Measurements from ENCODE around the gene CPNE8. TPM values are rescaled to one million over a fixed set of nuclear protein-coding genes. Genes with fewer than 3 reads are reported as not detected.

Gene CPNE8
- total and polyA plus RNA-seq, 2 donors (not counting 1 experiment from before 2014, with no cell fraction given) = 1.5 to 1.6 TPM

DNA sequence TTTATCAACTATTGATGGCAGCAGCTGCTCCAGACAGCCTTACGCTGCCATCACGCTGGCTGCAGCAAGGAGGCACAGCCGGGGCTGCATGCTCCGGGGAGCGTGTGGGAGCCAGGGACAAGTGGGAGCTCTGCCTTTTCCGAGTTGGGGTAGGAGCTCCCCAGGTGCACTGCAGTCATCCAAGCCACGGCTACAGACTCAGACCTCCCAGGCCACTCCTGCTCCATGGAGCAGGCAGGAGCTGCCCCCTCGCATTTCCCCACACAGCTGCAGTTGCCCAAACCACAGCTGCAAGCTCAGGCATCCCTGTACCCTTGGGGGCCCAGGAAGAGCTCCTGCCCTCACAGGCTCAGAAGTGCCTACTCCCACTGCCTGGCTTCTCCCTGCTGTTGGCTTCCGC lies 184.7 kb downstream of the CPNE8 start:
- POLR2A ChIA-PET = no interaction called here

GRCh38 chr12:38713294-38713693 lies 192.1 kb downstream of the CPNE8 start:
- H3K4me3 ChIP-seq (ENCODE audit: control extremely low read depth in 1 of 5, extremely low read depth in 1 of 5, insufficient read depth in 1 of 5, low read depth in 2 of 5, low read length in 4 of 5) = no peak overlapping the region
- H3K36me3 ChIP-seq (replicated peaks in 1 of 2; ENCODE audit: control extremely low read depth in 1 of 2, control insufficient read depth in 1 of 2, extremely low read depth in 1 of 2, insufficient read depth in 2 of 2, low read length in 1 of 2) = no peaks in the 10 kb centered on the region
- no peaks in the 10 kb centered on the region for H3K27me3 Mint-ChIP-seq
- TF ChIP-seq CTCF (IDR thresholded peaks at IDR 0.05) = no peak
- no peak for TF ChIP-seq EZH2 (IDR thresholded peaks at IDR 0.05; ENCODE audit: borderline replicate concordance, insufficient read depth, low read depth, low read length, poor library complexity, severe bottlenecking)
- no peaks in the 10 kb centered on the region for H3K4me1 ChIP-seq (ENCODE audit: control insufficient read depth in 2 of 2, insufficient read depth in 2 of 2, low read length in 2 of 2)
- DNase-seq (no peak), ATAC-seq (ENCODE audit: low read depth) (no peak)
- H3K27ac Mint-ChIP-seq = no peak overlapping the region
- no peak overlapping the region for H3K4me3 Mint-ChIP-seq
- H2AFZ ChIP-seq (ENCODE audit: insufficient read depth, low read depth, low read length, poor library complexity, severe bottlenecking) = no peak overlapping the region
- no peaks in the 10 kb centered on the region for H3K9me3 ChIP-seq (ENCODE audit: control extremely low read depth in 1 of 3, control insufficient read depth in 2 of 3, insufficient read depth in 1 of 3, low read length in 2 of 3)
- no peaks in the 10 kb centered on the region for H3K79me2 ChIP-seq (ENCODE audit: control insufficient read depth, insufficient read depth, low read length)
- no CpG with 5 or more reads among the region's 6 CpGs for WGBS (ENCODE audit: insufficient coverage)
- H3K27me3 ChIP-seq (replicated peaks in 1 of 4; ENCODE audit: control extremely low read depth in 1 of 4, control insufficient read depth in 3 of 4, insufficient read depth in 4 of 4, low read length in 3 of 4) = no peaks in the 10 kb centered on the region
- H3K9ac ChIP-seq (ENCODE audit: low read length) = no peak overlapping the region
- intact Hi-C loops (cut with micrococcal nuclease) = no loop called here
- ChIA-PET CTCF (no interaction called here), POLR2A (no interaction called here)
- no peaks in the 10 kb centered on the region for H4K20me1 ChIP-seq (ENCODE audit: control insufficient read depth, insufficient read depth, low read length, poor library complexity, severe bottlenecking)
- no peaks in the 10 kb centered on the region for H3K4me1 Mint-ChIP-seq
- no peak overlapping the region for H3K27ac ChIP-seq (ENCODE audit: low read length in 2 of 2)
- no peaks in the 10 kb centered on the region for H3K9me3 Mint-ChIP-seq (ENCODE audit: insufficient read depth)
- H3K4me2 ChIP-seq (replicated peaks; ENCODE audit: low read depth, low read length, poor library complexity, severe bottlenecking) = no peak overlapping the region

More for the DNA sequence above, 184.7 kb downstream of the CPNE8 start:
- no peaks in the 10 kb centered on the region for H3K4me1 ChIP-seq (ENCODE audit: control insufficient read depth in 2 of 2, insufficient read depth in 2 of 2, low read length in 2 of 2)
- no peaks in the 10 kb centered on the region for H3K4me1 Mint-ChIP-seq
- no peaks in the 10 kb centered on the region for H3K79me2 ChIP-seq (ENCODE audit: control insufficient read depth, insufficient read depth, low read length)
- no peak overlapping the region for H3K27ac Mint-ChIP-seq
- intact Hi-C loops (cut with micrococcal nuclease) = no loop called here
- DNase-seq (no peak), ATAC-seq (ENCODE audit: low read depth) (no peak)
- no peak overlapping the region for H2AFZ ChIP-seq (ENCODE audit: insufficient read depth, low read depth, low read length, poor library complexity, severe bottlenecking)
- H3K4me2 ChIP-seq (replicated peaks; ENCODE audit: low read depth, low read length, poor library complexity, severe bottlenecking) = no peak overlapping the region
- no peaks in the 10 kb centered on the region for H3K27me3 Mint-ChIP-seq
- H4K20me1 ChIP-seq (ENCODE audit: control insufficient read depth, insufficient read depth, low read length, poor library complexity, severe bottlenecking) = no peaks in the 10 kb centered on the region
- no peak overlapping the region for H3K4me3 ChIP-seq (ENCODE audit: control extremely low read depth in 1 of 5, extremely low read depth in 1 of 5, insufficient read depth in 1 of 5, low read depth in 2 of 5, low read length in 4 of 5)
- H3K4me3 Mint-ChIP-seq = no peak overlapping the region
- no peaks in the 10 kb centered on the region for H3K36me3 ChIP-seq (replicated peaks in 1 of 2; ENCODE audit: control extremely low read depth in 1 of 2, control insufficient read depth in 1 of 2, extremely low read depth in 1 of 2, insufficient read depth in 2 of 2, low read length in 1 of 2)
- CTCF ChIA-PET = no interaction called here
- no peak overlapping the region for H3K9ac ChIP-seq (ENCODE audit: low read length)
- no peaks in the 10 kb centered on the region for H3K9me3 Mint-ChIP-seq (ENCODE audit: insufficient read depth)
- no peaks in the 10 kb centered on the region for H3K27me3 ChIP-seq (replicated peaks in 1 of 4; ENCODE audit: control extremely low read depth in 1 of 4, control insufficient read depth in 3 of 4, insufficient read depth in 4 of 4, low read length in 3 of 4)
- H3K27ac ChIP-seq (ENCODE audit: low read length in 2 of 2) = no peak overlapping the region
- 98% methylated on average over 9 of the region's 9 CpGs for WGBS (ENCODE audit: insufficient coverage)
- no peak for TF ChIP-seq EZH2 (IDR thresholded peaks at IDR 0.05; ENCODE audit: borderline replicate concordance, insufficient read depth, low read depth, low read length, poor library complexity, severe bottlenecking)
- no peak for TF ChIP-seq CTCF (IDR thresholded peaks at IDR 0.05)
- peaks cover 0 to 13% (median 0%) of the 10 kb centered on the region in 3 donors for H3K9me3 ChIP-seq (ENCODE audit: control extremely low read depth in 1 of 3, control insufficient read depth in 2 of 3, insufficient read depth in 1 of 3, low read length in 2 of 3)

Measured in B cell (primary cell).